CD4-positive, alpha-beta T cell treated with Interleukin-4 for 1 hour (primary cell): Measurements from ENCODE around the gene NEK8.

Experiments
- DNase-seq, 2 donors: peaks; one replicate each; pipeline ENCODE4 v3.0.0-alpha.2; 2020 to 2022

NEK8 gene

DNA sequence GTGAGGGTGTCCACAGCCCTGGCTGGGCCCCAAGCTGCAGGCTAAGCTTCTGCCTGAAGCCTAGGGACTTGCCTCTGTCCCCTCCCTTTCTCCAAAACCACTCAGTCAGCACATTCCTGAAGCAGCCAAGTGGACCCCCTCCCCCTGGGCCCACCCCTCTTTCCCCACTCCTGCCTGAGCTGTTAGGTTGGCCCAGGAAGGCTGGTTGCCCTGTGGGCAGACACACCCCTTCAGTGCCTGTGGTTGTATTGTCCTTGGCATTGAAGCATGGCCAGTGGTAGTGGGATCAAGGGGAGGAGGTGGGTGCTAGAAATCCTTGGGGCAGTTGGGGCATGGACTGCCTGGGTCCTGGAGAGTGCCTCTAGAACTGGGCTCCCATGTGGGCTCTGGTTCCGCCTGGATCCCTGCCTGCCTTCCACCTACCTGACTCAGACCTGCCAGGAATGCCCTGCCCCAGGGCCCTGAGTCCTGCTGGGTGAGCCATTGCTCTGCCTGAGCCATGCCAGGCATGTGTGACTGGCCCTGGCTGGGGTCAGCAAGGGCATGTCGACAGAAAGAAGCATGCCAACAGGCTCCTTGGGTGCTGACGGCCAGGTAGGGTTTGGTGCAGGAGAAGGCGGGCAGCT is 17.3 kb downstream of the NEK8 start:
- no peak for DNase-seq

GRCh38 chr17:28746611-28747050 is 18.0 kb downstream of the NEK8 start:
- no peak for DNase-seq

GRCh38 chr17:28747051-28747691 is 18.6 kb downstream of the NEK8 start:
- no peak for DNase-seq

GRCh38 chr17:28747801-28748750 is 19.5 kb downstream of the NEK8 start:
- no peak for DNase-seq

DNA sequence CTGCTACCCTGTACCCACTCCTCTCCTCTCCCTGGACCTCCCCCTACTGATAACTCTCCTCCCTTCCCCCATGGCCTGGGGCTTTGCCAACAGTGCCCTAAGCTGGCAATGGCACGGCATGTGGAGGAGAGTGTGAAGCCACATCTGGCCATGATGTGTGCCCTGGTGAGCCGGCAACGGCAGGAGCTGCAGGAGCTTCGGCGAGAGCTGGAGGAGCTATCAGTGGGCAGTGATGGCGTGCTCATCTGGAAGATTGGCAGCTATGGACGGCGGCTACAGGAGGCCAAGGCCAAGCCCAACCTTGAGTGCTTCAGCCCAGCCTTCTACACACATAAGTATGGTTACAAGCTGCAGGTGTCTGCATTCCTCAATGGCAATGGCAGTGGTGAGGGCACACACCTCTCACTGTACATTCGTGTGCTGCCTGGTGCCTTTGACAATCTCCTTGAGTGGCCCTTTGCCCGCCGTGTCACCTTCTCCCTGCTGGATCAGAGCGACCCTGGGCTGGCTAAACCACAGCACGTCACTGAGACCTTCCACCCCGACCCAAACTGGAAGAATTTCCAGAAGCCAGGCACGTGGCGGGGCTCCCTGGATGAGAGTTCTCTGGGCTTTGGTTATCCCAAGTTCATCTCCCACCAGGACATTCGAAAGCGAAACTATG is 20.4 kb downstream of the NEK8 start:
- no peak for DNase-seq

- DNase-seq = no peak
These were observed 21.1 kb downstream of the NEK8 start for GRCh38 chr17:28749516-28750177.

DNA sequence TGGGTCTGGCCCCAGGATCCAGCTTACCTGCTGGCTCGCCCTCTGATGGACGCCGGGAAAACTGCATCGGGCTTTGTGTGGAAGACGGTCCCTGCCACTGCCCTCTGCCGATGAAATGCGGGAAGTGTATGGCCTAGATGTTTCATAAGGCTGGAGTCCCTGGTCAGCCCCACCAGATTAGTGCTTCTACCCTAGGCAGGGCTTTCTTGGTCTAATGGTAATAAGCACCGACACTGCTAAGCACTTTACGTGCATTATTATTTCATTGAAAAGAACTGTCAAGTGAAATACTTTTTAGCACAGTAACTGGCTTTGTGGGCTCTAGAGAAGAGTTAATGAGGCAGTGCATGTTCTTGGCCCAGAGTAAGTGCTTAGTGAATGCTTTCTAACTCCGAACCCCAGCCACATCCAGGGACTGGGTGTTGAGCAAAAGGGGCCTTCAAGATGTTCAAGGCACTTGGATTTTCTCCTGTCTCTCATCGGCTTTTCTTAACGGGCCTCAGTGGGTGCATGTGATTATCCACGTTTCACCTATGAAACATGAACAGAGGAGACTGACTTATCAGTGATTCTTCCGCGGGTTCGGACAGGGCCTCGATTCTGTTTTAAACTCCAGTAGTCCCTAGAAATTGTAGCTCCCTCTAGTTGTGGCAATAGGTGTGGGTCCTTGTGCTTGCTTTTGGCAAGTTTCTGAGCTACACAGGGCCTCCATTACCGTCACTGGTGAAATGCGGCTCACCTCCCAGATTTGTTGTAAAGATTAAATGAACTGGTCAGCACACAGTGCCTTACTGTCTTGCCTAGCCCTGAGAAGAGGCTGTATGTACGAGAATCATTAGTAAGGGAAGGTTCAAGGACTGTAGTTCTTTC is 21.8 kb downstream of the NEK8 start:
- peak; percentile 91 to 92 for DNase-seq

DNA sequence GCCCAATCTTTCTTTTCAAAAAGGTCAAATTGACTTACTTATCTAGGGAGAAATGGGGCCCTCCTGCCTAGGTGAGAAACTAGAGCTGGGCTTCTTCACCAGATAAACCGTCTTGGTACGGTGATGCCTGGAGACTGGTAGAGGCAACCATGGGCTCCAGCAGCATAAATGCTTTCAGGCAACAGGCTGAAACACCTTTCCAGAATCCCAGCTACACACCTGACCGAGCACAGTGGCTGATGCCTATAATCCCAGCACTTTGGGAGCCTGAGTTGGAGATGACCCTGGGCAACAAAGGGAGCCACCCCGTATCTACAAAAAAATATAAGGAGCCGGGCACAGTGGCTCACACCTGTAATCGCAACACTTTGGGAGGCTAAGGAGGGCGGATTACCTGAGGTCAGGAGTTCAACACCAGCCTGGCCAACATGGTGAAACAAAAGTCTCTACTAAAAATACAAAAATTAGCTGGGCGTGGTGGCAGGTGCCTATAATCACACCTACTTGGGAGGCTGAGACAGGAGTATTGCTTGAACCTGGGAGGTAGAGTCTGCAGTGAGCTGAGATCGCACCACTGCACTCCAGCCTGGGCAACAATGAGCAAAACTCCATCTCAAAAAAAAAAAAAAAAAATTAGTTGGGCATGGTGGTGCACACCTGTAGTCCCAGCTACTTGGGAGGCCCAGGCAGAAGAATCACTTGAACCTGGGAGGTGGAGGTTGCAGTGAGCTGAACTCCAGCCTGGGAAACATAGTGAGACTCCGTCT is 23.2 kb downstream of the NEK8 start:
- DNase-seq = no peak

DNA sequence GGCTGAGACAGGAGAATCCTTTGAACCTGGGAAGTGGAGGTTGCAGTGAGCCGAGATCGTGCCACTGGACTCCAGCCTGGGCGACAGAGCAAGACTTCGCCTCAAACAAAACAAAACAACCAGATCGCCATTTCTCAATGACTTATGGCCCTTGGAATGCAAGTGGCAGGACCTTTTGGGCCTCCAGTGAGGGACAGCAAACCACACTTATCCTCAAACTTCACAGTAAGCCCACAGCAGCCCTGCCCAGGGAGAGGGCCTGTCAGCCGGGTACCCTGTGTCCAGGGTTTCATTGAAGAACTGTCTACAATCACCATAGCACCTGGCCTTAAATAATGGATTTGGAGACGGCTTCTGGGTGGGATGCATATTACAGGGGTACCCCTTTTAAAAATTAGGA is 26.9 kb downstream of the NEK8 start:
- DNase-seq = no peak

DNA sequence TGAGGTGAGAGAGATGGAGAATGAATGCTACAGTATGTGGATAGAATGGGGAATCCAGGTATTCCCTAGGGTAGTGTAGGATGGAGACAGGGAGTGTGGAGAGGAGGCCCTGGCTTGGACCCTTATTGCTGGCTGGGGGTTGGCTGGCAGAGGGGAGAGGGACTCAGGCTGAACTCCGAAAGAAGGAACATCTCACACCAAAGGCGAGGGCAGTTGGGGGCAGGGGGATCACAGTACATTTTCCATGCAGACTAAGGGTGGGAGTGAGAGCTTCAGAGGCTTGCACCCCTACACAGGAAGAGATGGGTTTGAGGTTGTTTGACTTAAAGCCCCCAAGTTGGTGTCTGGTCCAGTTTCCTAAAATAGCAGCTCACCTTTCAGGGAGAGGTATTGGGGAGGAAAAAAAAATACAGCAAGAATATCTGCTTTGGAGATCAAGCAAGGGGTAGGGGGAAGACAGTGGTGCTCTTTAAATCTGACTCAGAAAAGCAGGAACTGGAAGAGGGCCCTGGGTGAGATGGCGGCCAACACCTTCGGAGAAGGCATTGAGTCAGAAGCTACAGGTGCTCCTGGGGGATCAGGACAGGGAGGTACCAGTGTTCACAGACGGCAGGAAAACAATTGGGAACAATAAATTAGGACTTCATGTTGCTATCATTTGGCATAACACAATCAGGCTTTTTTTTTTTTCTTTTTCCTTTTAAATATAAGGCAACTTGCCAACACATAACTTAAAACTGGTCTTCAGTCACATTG is 27.6 kb downstream of the NEK8 start:
- no peak for DNase-seq

GRCh38 chr17:28758411-28759121 is 30.0 kb downstream of the NEK8 start:
- DNase-seq = no peak

DNA sequence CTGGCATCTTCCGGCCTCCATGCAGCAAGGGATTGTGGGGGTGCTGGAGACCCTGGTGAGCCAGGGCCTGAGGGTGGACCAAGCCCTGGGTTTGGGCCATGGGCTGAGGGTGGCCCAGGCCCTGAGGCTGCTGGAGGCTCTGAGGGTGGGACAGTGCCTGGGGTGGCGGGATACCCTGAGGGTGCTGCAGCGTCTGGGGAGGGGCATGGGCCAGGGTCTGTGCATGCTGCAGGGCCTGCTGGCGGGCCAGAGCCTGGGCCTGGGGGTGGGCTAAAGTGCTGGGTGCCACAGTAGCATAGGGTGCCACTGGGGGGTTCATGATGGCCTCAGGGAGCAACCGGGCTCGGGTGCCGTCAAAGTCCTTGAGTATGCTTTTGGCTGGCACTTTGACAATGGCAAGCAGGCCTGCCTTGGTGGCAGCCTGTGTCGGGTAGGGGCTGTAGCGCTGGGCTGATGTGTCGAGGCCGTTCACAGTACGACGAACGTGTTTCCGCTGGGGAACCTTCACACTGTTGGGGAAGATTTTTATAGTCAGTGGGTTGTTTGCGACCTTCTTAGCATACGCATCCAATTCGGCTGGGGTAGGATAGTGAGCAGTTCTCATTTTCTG is 30.8 kb downstream of the NEK8 start:
- DNase-seq = no peak

GRCh38 chr17:28760601-28761562 is 32.3 kb downstream of the NEK8 start:
- peak in 1 of 2 donors; percentile 47 for DNase-seq

DNA sequence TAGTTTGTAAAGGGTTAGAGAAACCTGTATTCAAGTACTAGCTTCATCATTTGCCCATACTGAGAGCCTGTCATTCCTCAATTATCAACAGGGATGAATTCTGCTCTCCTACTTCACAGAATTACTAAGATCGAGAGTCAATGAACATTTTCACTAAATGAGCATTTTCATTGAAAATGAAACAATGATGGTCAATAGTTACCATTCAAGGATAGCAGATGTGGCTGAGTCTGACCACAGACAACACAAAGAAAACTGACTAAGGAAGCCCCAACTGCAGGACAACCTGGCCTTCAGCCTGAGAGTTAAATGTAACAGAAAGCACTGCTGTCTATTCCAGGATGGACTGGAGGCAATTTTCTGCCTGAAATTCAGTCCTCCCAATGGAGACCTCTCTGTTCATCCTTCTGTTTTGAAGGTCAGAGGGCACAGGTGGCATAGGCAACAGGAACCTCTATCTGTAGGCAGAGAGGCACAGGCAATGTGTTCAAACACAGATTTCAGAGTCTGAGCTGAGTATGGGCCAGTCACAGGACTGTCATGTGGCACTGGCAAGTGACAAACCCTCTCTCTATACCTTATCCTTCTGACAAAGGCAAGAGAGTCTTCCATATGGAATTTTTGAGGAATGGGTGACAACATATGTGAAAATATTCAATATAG is 34.7 kb downstream of the NEK8 start:
- DNase-seq = no peak

DNA sequence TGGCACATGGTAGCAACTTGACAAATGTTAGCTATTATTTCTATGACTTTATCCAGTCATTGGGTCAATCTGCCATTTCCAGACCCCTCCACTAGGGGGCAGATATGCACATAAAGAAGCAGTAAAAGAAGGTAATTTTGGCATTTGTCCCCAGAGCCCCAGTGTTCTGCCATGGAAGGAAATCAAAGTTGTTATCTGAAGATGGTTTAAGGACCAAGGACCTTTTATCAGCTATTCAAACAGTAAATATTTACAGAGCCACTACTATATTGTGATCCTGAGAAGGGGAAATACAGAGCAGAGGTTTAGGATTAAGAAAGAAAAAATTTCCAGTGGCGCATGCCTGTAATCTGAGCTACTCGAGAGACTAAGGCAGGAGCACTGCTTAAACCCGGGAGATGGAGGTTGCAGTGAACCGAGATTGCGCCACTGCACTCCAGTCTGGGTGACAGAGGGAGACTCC is 35.2 kb downstream of the NEK8 start:
- peak; percentile 79 to 85 for DNase-seq

DNA sequence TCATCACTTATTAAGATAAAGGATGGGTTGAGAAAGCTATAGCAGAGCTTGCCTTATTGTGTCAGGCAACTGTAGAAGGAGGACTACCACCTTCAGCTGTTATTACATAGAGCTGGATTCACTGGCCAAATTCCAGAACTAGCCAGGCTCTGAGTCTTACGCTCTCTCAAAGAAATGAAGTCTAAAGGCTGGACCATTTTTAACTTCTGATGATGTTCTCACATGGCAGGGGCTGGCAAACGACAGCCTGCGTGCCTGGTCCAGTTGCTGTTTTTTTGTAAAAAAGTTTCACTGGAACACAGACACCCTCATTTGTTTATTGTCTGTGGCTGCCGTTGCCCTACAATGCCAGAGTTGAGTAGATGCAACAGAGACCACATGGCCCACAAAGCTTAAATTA is 36.5 kb downstream of the NEK8 start:
- DNase-seq = no peak

DNA sequence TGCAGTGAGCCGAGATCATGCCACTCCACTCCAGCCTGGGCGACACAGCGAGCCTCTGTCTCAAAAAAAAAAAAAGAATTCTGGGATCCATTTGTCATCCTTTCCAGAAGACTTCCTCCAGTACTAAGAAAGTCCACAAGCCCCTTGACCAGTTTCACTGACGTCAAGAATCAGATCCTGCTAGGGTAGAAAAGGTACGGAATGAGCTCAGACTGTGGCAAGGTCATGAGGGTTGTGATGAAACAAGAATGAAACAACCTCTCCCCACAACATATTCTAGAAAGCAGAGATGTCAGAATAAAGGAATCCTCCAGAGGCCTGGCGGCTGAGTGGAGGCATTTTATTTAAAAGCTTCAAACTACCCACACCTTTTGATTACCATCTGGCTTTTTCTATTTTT is 45.1 kb downstream of the NEK8 start:
- no peak for DNase-seq
